SU-DHL-6 (cell line): ENCODE measurements around the gene ZNF175.

Source experiments
- EZH2phosphoT487 ChIP-seq: fragments of 200-600 bp; sonication (generic), shearing (Covaris generic); conservative IDR thresholded peaks from 2 replicates; pipeline ENCODE4 v1.6.1; 2018; ENCODE audit warnings: mild to moderate bottlenecking, antibody characterized with exemption, low read length, moderate library complexity, mixed read lengths
- TF ChIP-seq, protein P1 (sequence below): fragments of 200-600 bp; sonication (generic); IDR thresholded peaks from one replicate; pipeline ENCODE4 v1.5.1; 2017; ENCODE audit warnings: antibody characterized with exemption, mild to moderate bottlenecking, low read length, moderate library complexity; ENCODE audit not compliant: insufficient read depth, poor library complexity, severe bottlenecking

DNA sequence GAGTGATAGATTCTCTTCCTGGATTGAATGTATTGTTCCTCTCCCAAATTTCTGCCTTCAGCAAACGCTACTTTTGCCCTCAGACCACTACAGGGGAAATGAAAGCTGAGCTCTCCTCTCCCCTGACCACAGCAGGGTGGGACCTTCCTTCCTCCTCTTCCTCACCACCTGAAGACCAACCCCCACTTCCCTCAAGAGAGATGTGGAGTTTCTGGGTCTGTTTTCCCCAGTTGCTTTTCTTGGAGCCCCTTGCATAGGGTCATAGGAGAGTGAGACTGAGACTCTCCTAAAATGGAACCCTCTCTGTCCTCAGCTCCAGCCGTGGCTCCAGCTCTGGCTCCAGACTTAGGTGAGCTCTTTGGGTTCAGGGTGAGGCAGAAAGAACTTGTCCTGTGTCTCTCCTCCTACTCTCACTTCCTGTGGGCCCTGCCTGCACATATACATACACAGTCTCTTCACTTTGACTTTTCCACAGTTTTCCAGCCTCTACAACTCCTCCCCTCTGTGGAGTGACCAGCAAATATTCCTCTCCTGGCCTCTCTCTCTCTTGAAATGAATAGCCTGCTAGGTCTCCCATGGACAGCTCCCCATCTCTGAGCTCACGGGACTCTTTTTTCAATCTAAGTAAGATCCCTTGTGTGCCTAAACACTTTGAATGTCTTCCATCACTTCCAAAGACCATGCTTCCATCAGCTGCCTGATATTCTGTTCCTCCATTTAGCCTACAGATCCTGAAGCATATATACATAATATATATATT lies 19.2 kb upstream of the ZNF175 start:
- TF ChIP-seq, protein P1, sequence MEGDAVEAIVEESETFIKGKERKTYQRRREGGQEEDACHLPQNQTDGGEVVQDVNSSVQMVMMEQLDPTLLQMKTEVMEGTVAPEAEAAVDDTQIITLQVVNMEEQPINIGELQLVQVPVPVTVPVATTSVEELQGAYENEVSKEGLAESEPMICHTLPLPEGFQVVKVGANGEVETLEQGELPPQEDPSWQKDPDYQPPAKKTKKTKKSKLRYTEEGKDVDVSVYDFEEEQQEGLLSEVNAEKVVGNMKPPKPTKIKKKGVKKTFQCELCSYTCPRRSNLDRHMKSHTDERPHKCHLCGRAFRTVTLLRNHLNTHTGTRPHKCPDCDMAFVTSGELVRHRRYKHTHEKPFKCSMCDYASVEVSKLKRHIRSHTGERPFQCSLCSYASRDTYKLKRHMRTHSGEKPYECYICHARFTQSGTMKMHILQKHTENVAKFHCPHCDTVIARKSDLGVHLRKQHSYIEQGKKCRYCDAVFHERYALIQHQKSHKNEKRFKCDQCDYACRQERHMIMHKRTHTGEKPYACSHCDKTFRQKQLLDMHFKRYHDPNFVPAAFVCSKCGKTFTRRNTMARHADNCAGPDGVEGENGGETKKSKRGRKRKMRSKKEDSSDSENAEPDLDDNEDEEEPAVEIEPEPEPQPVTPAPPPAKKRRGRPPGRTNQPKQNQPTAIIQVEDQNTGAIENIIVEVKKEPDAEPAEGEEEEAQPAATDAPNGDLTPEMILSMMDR = no peak
- no peak for TF ChIP-seq EZH2phosphoT487
